WERI-Rb-1 (cell line): Measurements from ENCODE around the gene CRABP1.
A peak's percentile ranks its signal among the peaks of the same experiment; 100 is the strongest.

Source experiments
- DNase-seq: peaks from one replicate; pipeline ENCODE4 v3.0.0-alpha.2; 2020
- H3K27ac ChIP-seq: fragments of 250-450 bp; sonication (Bioruptor Pico); 2 replicates; pipeline ENCODE4 v1.5.1; 2020; ENCODE audit warnings: mild to moderate bottlenecking, moderate library complexity
- H3K27me3 ChIP-seq: fragments of 250-450 bp; sonication (Bioruptor Pico); 2 replicates; pipeline ENCODE4 v1.5.1; 2021; ENCODE audit warnings: mild to moderate bottlenecking, low read depth, moderate library complexity; ENCODE audit not compliant: insufficient read depth, severe bottlenecking
- H3K36me3 ChIP-seq: fragments of 250-450 bp; sonication (Bioruptor Pico); 2 replicates; pipeline ENCODE4 v1.5.1; 2020; ENCODE audit warnings: mild to moderate bottlenecking, moderate library complexity
- H3K4me3 ChIP-seq: 2 replicates; pipeline ENCODE4 v1.5.1; 2011; ENCODE audit warnings: low read depth, mild to moderate bottlenecking, control low read depth, low read length
- H3K9me3 ChIP-seq: fragments of 250-450 bp; sonication (Bioruptor Pico); 2 replicates; pipeline ENCODE4 v1.5.1; 2021; ENCODE audit warnings: mild to moderate bottlenecking, moderate library complexity; ENCODE audit not compliant: severe bottlenecking
- CTCF ChIP-seq: IDR thresholded peaks from 2 replicates; pipeline ENCODE4 v1.5.1; 2011; ENCODE audit warnings: low read depth, mild to moderate bottlenecking, control low read depth, inconsistent platforms, low read length

Gene CRABP1

GRCh38 chr15:78340231-78341056 lies at the start of gene CRABP1:
Gene CRABP1 (plus strand): TSS chr15:78340353. CDS start chr15:78340429, 76 bp downstream.
- H3K9me3 ChIP-seq: no peaks in the 10 kb centered on the region
- H3K27me3 ChIP-seq: no peaks in the 10 kb centered on the region
- H3K4me3 ChIP-seq: peak within 1 kb of the TSS; percentile 83
- H3K27ac ChIP-seq: no peak within 1 kb of the TSS
- TF ChIP-seq CTCF: no peak
- DNase-seq: peak; percentile 49
- H3K36me3 ChIP-seq: peaks cover 13% of the 10 kb centered on the region

GRCh38 chr15:78291052-78291451 lies 49.1 kb upstream of the CRABP1 start:
- no peak overlapping the region for H3K4me3 ChIP-seq
- H3K27me3 ChIP-seq: no peaks in the 10 kb centered on the region
- no peak overlapping the region for H3K27ac ChIP-seq
- H3K36me3 ChIP-seq: peaks cover 4% of the 10 kb centered on the region
- H3K9me3 ChIP-seq: no peaks in the 10 kb centered on the region
- TF ChIP-seq CTCF: no peak
- no peak for DNase-seq

GRCh38 chr15:78291698-78292097 lies 48.5 kb upstream of the CRABP1 start:
- Histone ChIP-seq H3K27ac (no peak overlapping the region), H3K36me3 (no peaks in the 10 kb centered on the region; the same call in 1 of the 2 replicates), H3K4me3 (no peak overlapping the region), H3K27me3 (no peaks in the 10 kb centered on the region), H3K9me3 (no peaks in the 10 kb centered on the region)
- DNase-seq: no peak
- TF ChIP-seq CTCF: no peak

- no peak for TF ChIP-seq CTCF
Measured at GRCh38 chr15:78292219-78292618, 47.9 kb upstream of the CRABP1 start.

GRCh38 chr15:78299101-78299930 lies 40.8 kb upstream of the CRABP1 start, which contains the start of gene SKIC8:
Gene SKIC8 (minus strand): TSS chr15:78299609. CDS start chr15:78295686, 3,923 bp downstream.
- TF ChIP-seq CTCF: no peak
- H3K27ac ChIP-seq: peak within 1 kb of the TSS; percentile 69

More at GRCh38 chr15:78292219-78292618, 47.9 kb upstream of the CRABP1 start:
- H3K27ac ChIP-seq: no peak overlapping the region
- no peaks in the 10 kb centered on the region; the same call in 1 of the 2 replicates for H3K36me3 ChIP-seq
- DNase-seq: no peak
- no peak overlapping the region for H3K4me3 ChIP-seq
- H3K27me3 ChIP-seq: no peaks in the 10 kb centered on the region
- H3K9me3 ChIP-seq: no peaks in the 10 kb centered on the region

More at GRCh38 chr15:78299101-78299930, 40.8 kb upstream of the CRABP1 start, which contains the start of gene SKIC8:
- H3K36me3 ChIP-seq: no peaks in the 10 kb centered on the region; the same call in 1 of the 2 replicates
- no peaks in the 10 kb centered on the region for H3K9me3 ChIP-seq
- H3K27me3 ChIP-seq: no peaks in the 10 kb centered on the region
- DNase-seq: peak; percentile 95
- H3K4me3 ChIP-seq: peak within 1 kb of the TSS; percentile 89
